ENCODE results near the gene PSMG3. TPM values are rescaled to one million over a fixed set of nuclear protein-coding genes. Genes with fewer than 3 reads are reported as not detected.

Gene PSMG3
- polyA plus RNA-seq, 2 of the 4 experiments (the other 2 are of a cell fraction), result 75.9 to 89.3 TPM

DNA sequence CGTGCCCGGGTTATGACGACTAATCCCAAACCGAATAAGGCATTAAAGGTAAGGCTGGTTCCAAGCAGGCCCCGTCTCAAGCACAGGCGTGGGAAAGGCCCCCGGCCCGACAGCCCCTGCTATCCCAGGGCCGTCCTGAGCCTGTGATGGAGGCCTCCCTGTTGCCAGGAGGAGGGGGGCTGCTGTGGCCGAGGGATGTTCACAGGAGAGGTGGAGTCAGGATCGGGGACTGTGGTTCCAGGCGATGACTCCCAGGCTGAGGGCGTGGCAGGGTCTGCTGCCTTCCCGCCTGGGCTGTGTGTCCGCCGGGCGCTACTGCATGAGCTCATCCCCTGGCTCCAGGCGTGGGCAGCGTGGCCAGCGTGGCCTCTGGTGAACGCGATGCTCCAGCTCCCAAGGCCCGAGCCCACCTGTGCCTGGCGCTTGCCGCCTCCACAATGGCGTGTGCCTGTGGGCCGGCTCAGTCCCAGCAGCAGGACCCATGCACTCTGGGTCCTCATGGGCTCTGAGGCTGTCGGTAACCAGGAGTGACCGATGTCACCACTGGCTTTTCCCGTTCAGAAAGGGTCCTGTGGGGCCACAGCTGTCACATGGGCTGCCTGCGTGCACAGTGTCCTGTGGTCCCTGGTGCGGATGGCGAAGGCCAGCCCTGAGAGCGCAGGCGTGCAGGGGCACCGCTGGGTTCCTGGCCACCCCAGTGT lies 30.5 kb downstream of the PSMG3 start:
- peak; percentile 58; the same call in 1 of the 2 replicates for TF ChIP-seq EHF (CRISPR knock-in tag; IDR thresholded peaks at IDR 0.05)
- peak; percentile 89 for TF ChIP-seq POLR2AphosphoS2 (conservative IDR thresholded peaks at IDR 0.05; ENCODE audit: low read length)
- TF ChIP-seq RAD21 (conservative IDR thresholded peaks at IDR 0.05 in 1 of 2, IDR thresholded peaks at IDR 0.05 in 1 of 2), result no peak
- no peaks in the 10 kb centered on the region for H3K9me3 ChIP-seq
- ChIA-PET CTCF (interaction anchor here (1.8 to 18.4 kb wide), 2 partner anchors 18 to 35 kb away, joined by 7 to 204 read pairs; partner anchors contain the start of genes INTS1 and TMEM184A), POLR2A (no interaction called here)
- ATAC-seq (no peak), DNase-seq (ENCODE audit: low read depth in 1 of 2, low spot score in 1 of 2) (peak in 1 of 2 experiments; percentile 63), FAIRE-seq (no peak)
- peaks cover 88% of the 10 kb centered on the region for H3K4me1 ChIP-seq
- peak overlapping the region; percentile 98 for H3K4me2 ChIP-seq
- H3K27ac ChIP-seq, result peak overlapping the region; percentile 97 to 98
- peak overlapping the region; percentile 98 for H3K4me3 ChIP-seq
- 88% methylated on average over 15 of the region's 36 CpGs for WGBS (ENCODE audit: missing lambda C conversion rate)

GRCh38 chr7:1538544-1539180 lies 31.2 kb downstream of the PSMG3 start:
- peak overlapping the region; percentile 98 for H3K4me3 ChIP-seq
- H3K9me3 ChIP-seq, result no peaks in the 10 kb centered on the region
- 46% methylated on average over 14 of the region's 25 CpGs for WGBS (ENCODE audit: missing lambda C conversion rate)
- DNase-seq (ENCODE audit: low read depth in 1 of 2, low spot score in 1 of 2), result peak in 1 of 2 experiments; percentile 47
- ChIA-PET CTCF (interaction anchor here (1.8 to 18.4 kb wide), 2 partner anchors 18 to 34 kb away, joined by 7 to 204 read pairs; partner anchors contain the start of genes INTS1 and TMEM184A), POLR2A (no interaction called here)
- peaks cover 85% of the 10 kb centered on the region for H3K4me1 ChIP-seq
- no peak for FAIRE-seq
- peak overlapping the region; percentile 97 to 98 for H3K27ac ChIP-seq
- no peak for TF ChIP-seq ZNF302 (CRISPR knock-in tag; IDR thresholded peaks at IDR 0.05)
- TF ChIP-seq ATOH8 (CRISPR knock-in tag; IDR thresholded peaks at IDR 0.05; ENCODE audit: low read depth), result peak; percentile 25; the same call in 1 of the 2 replicates
- TF ChIP-seq HEYL (CRISPR knock-in tag; IDR thresholded peaks at IDR 0.05), result 0 out of 2 replicates have a peak, but pooled peaks have one; percentile 16
- TF ChIP-seq SMC3 (IDR thresholded peaks at IDR 0.05), result no peak
- TF ChIP-seq, protein P1, sequence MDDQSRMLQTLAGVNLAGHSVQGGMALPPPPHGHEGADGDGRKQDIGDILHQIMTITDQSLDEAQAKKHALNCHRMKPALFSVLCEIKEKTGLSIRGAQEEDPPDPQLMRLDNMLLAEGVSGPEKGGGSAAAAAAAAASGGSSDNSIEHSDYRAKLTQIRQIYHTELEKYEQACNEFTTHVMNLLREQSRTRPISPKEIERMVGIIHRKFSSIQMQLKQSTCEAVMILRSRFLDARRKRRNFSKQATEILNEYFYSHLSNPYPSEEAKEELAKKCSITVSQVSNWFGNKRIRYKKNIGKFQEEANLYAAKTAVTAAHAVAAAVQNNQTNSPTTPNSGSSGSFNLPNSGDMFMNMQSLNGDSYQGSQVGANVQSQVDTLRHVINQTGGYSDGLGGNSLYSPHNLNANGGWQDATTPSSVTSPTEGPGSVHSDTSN (IDR thresholded peaks at IDR 0.05), result no peak
- peak; percentile 16; the same call in 1 of the 2 replicates for TF ChIP-seq FOXS1 (CRISPR knock-in tag; IDR thresholded peaks at IDR 0.05)
- TF ChIP-seq GATA3 (IDR thresholded peaks at IDR 0.05; ENCODE audit: borderline replicate concordance), result no peak
- TF ChIP-seq HOXA7 (CRISPR knock-in tag; IDR thresholded peaks at IDR 0.05), result peak; percentile 46
- TF ChIP-seq, protein P2, sequence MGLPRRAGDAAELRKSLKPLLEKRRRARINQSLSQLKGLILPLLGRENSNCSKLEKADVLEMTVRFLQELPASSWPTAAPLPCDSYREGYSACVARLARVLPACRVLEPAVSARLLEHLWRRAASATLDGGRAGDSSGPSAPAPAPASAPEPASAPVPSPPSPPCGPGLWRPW (IDR thresholded peaks at IDR 0.05), result no peak
- TF ChIP-seq FOSB (CRISPR knock-in tag; IDR thresholded peaks at IDR 0.05), result peak; percentile 36
- TF ChIP-seq HOXB13 (CRISPR knock-in tag; IDR thresholded peaks at IDR 0.05; ENCODE audit: low read depth), result peak; percentile 45; the same call in 1 of the 2 replicates
- TF ChIP-seq TP53 (CRISPR knock-in tag; IDR thresholded peaks at IDR 0.05), result peak; percentile 47; the same call in 1 of the 2 replicates
- TF ChIP-seq CEBPB (IDR thresholded peaks at IDR 0.05), result no peak
- TF ChIP-seq HOXB5 (CRISPR knock-in tag; IDR thresholded peaks at IDR 0.05), result peak; percentile 10; the same call in 1 of the 2 replicates
- TF ChIP-seq FOSL2 (IDR thresholded peaks at IDR 0.05), result no peak
- TF ChIP-seq FOSL2 (CRISPR knock-in tag; IDR thresholded peaks at IDR 0.05), result no peak
- TF ChIP-seq TFCP2L1 (CRISPR knock-in tag; IDR thresholded peaks at IDR 0.05), result peak; percentile 75
- peak; percentile 71; the same call in 1 of the 2 replicates for TF ChIP-seq EHF (CRISPR knock-in tag; IDR thresholded peaks at IDR 0.05)
- H3K4me2 ChIP-seq, result peak overlapping the region; percentile 98
- ATAC-seq, result no peak; a peak in 1 of 6 replicates
